ENCODE measurements around the gene ZNF837. TPM values are rescaled to one million over a fixed set of nuclear protein-coding genes. Genes with fewer than 3 reads are reported as not detected.

ZNF837 gene
- total and polyA plus RNA-seq, 2 of the 13 experiments (the other 11 are each of a cell fraction or from before 2014, with no cell fraction given): 0.29 to 1.3 TPM

DNA sequence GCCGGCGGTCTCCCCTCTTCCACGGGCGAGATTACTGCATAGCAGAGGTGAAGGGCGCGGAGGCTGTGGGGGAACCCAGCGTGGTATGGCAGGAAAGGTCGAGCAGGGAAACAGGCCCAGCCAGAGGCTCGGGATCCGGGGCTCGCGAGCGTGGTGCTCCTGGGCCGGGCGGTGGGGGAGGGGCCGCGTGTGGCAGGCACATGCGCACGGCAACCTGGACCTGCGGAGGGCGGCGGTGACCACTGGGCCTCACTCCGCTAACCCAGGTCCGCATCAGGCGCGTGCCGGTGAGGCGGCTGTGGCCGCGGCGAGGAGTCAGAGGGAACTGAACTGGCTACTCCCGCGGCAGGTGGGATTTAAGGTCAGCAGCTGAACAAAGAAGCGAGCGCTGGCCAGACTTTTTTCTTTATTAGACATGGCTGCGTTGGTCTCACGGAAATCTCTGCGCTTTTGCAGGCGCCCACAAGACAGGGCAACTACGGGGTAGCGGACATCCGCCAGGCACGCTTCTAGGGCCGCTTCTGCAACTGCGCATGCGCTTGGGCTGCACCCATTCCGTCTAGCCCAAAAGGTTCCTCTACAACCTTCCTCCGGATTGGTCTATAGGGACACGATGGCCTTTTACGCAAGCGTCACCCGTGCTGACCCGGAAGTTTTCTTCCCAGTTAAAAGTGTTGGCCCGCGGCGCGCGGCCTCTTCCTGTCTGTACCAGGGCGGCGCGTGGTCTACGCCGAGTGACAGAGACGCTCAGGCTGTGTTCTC is 5.9 kb upstream of the ZNF837 start, which contains the start of gene RPS5 (continued):
- TF ChIP-seq, protein P1, sequence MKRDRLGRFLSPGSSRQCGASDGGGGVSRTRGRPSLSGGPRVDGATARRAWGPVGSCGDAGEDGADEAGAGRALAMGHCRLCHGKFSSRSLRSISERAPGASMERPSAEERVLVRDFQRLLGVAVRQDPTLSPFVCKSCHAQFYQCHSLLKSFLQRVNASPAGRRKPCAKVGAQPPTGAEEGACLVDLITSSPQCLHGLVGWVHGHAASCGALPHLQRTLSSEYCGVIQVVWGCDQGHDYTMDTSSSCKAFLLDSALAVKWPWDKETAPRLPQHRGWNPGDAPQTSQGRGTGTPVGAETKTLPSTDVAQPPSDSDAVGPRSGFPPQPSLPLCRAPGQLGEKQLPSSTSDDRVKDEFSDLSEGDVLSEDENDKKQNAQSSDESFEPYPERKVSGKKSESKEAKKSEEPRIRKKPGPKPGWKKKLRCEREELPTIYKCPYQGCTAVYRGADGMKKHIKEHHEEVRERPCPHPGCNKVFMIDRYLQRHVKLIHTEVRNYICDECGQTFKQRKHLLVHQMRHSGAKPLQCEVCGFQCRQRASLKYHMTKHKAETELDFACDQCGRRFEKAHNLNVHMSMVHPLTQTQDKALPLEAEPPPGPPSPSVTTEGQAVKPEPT (CRISPR knock-in tag; IDR thresholded peaks at IDR 0.05; ENCODE audit: low read depth): peak; percentile 54; the same call in 1 of the 2 replicates
- TF ChIP-seq KLF16 (CRISPR knock-in tag; IDR thresholded peaks at IDR 0.05) (peak in 1 of 2 experiments; percentile 57; a peak in 2 of 4 replicates), SALL2 (CRISPR knock-in tag; IDR thresholded peaks at IDR 0.05) (peak; percentile 88), ZZZ3 (CRISPR knock-in tag; IDR thresholded peaks at IDR 0.05; ENCODE audit: borderline replicate concordance) (peak; percentile 26), SP5 (CRISPR knock-in tag; IDR thresholded peaks at IDR 0.05; ENCODE audit: borderline replicate concordance, low read depth) (no peak; the same call in 1 of the 2 replicates), KMT2B (CRISPR knock-in tag; IDR thresholded peaks at IDR 0.05) (peak; percentile 54), KDM3A (CRISPR knock-in tag; IDR thresholded peaks at IDR 0.05; ENCODE audit: low read depth) (peak; percentile 77; the same call in 1 of the 2 replicates), ZFP41 (CRISPR knock-in tag; IDR thresholded peaks at IDR 0.05; ENCODE audit: borderline replicate concordance) (peak; percentile 38; the same call in 1 of the 2 replicates), HES4 (CRISPR knock-in tag; IDR thresholded peaks at IDR 0.05; ENCODE audit: borderline replicate concordance) (peak; percentile 95), SIN3B (IDR thresholded peaks at IDR 0.05; ENCODE audit: low read length) (no peak)
- TF ChIP-seq, protein P2, sequence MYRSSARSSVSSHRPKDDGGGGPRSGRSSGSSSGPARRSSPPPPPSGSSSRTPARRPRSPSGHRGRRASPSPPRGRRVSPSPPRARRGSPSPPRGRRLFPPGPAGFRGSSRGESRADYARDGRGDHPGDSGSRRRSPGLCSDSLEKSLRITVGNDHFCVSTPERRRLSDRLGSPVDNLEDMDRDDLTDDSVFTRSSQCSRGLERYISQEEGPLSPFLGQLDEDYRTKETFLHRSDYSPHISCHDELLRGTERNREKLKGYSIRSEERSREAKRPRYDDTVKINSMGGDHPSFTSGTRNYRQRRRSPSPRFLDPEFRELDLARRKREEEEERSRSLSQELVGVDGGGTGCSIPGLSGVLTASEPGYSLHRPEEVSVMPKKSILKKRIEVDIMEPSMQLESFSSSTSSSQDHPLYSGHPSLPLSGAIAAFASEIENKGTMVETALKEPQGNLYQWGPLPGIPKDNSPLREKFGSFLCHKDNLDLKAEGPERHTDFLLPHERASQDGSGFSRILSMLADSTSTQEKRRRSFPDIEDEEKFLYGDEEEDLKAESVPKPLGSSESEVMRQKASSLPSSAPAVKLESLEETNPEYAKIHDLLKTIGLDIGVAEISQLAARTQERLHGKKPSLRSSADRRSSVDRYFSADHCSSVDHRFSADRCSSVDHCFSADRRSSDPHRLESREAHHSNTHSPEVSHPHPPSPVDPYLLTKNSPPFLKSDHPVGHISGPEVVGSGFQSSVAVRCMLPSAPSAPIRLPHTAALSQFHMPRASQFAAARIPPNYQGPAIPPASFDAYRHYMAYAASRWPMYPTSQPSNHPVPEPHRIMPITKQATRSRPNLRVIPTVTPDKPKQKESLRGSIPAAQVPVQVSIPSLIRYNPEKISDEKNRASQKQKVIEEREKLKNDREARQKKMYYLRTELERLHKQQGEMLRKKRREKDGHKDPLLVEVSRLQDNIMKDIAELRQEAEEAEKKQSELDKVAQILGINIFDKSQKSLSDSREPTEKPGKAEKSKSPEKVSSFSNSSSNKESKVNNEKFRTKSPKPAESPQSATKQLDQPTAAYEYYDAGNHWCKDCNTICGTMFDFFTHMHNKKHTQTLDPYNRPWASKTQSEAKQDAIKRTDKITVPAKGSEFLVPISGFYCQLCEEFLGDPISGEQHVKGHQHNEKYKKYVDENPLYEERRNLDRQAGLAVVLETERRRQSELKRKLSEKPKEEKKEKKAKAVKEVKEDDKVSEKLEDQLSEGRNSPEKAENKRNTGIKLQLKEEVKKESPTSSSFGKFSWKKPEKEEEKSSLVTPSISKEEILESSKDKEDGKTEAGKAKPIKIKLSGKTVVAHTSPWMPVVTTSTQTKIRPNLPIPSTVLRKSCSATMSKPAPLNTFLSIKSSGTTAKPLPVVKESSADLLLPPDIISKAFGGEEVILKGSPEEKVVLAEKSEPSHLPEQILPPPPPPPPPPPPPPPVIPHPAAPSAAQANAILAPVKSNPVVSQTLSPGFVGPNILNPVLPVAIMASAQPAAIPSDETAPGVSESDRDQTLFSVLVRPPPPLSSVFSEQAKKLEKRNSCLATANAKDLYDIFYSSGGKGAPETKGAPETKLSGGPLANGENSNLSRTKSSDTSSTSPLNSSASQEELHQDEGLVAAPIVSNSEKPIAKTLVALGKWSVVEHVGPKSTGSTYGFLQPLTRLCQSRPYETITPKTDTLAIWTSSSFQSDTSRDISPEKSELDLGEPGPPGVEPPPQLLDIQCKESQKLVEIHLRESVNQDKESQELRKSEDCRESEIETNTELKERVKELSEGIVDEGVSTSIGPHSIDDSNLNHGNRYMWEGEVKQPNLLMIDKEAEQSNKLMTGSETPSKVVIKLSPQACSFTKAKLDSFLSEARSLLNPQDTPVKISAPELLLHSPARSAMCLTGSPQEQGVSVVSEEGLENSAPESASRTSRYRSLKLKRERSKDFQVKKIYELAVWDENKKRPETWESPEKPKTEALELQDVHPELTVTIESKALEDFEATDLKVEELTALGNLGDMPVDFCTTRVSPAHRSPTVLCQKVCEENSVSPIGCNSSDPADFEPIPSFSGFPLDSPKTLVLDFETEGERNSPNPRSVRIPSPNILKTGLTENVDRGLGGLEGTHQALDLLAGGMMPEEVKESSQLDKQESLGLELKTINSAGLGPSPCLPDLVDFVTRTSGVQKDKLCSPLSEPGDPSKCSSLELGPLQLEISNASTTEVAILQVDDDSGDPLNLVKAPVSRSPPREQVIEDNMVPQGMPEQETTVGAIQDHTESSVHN (CRISPR knock-in tag; IDR thresholded peaks at IDR 0.05): no peak
- TF ChIP-seq, protein P3, sequence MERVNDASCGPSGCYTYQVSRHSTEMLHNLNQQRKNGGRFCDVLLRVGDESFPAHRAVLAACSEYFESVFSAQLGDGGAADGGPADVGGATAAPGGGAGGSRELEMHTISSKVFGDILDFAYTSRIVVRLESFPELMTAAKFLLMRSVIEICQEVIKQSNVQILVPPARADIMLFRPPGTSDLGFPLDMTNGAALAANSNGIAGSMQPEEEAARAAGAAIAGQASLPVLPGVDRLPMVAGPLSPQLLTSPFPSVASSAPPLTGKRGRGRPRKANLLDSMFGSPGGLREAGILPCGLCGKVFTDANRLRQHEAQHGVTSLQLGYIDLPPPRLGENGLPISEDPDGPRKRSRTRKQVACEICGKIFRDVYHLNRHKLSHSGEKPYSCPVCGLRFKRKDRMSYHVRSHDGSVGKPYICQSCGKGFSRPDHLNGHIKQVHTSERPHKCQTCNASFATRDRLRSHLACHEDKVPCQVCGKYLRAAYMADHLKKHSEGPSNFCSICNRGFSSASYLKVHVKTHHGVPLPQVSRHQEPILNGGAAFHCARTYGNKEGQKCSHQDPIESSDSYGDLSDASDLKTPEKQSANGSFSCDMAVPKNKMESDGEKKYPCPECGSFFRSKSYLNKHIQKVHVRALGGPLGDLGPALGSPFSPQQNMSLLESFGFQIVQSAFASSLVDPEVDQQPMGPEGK (CRISPR knock-in tag; IDR thresholded peaks at IDR 0.05): 0 out of 2 replicates have a peak, but pooled peaks have one; percentile 4
- TF ChIP-seq, protein P4, sequence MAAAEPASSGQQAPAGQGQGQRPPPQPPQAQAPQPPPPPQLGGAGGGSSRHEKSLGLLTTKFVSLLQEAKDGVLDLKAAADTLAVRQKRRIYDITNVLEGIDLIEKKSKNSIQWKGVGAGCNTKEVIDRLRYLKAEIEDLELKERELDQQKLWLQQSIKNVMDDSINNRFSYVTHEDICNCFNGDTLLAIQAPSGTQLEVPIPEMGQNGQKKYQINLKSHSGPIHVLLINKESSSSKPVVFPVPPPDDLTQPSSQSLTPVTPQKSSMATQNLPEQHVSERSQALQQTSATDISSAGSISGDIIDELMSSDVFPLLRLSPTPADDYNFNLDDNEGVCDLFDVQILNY (CRISPR knock-in tag; conservative IDR thresholded peaks at IDR 0.05): 0 out of 2 replicates have a peak, but pooled peaks have one; percentile 51
- TF ChIP-seq, protein P5, sequence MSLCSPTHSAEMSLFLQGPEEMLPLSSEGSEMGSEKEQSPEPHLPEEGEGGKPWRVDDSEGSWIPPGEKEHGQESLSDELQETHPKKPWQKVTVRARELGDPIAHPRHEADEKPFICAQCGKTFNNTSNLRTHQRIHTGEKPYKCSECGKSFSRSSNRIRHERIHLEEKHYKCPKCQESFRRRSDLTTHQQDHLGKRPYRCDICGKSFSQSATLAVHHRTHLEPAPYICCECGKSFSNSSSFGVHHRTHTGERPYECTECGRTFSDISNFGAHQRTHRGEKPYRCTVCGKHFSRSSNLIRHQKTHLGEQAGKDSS (CRISPR knock-in tag; IDR thresholded peaks at IDR 0.05; ENCODE audit: borderline replicate concordance, low read depth): peak; percentile 91; the same call in 1 of the 2 replicates
